GM13977 (cell line): ENCODE data around the gene SNRNP27.
"Not testable (repeated sequence)": the region's sequence is repeated elsewhere in the genome, so short reads cannot be mapped to it uniquely, and the experiment has no call there.

ENCODE experiments used
- DNase-seq: peaks from one replicate; pipeline ENCODE4 v3.0.0; 2012; ENCODE audit warnings: low spot score
- CTCF ChIP-seq: IDR thresholded peaks from 2 replicates; pipeline ENCODE4 v1.5.1; 2012; ENCODE audit warnings: mild to moderate bottlenecking, control low read depth; ENCODE audit not compliant: insufficient read depth; ENCODE audit errors: extremely low read depth, missing control alignments
- in situ Hi-C: fragments of 300-500 bp; cut with MboI; formaldehyde crosslinking; loops from one replicate; pipeline ENCODE4 v1.12.0; 2022; ENCODE audit warnings: low sequenced_read_pairs, low pct_unique_long_range_greater_than_20kb, mixed read lengths, inconsistent platforms; ENCODE audit not compliant: unreplicated experiment

The SNRNP27 gene

GRCh38 chr2:69948963-69949645 is 55.3 kb downstream of the SNRNP27 start:
- no peak for TF ChIP-seq CTCF
- DNase-seq: no peak
- in situ Hi-C loops: no loop called here

- in situ Hi-C loops: no loop called here
- TF ChIP-seq CTCF: no peak
- DNase-seq: no peak
These were observed 56.5 kb downstream of the SNRNP27 start for GRCh38 chr2:69950241-69950640.

DNA sequence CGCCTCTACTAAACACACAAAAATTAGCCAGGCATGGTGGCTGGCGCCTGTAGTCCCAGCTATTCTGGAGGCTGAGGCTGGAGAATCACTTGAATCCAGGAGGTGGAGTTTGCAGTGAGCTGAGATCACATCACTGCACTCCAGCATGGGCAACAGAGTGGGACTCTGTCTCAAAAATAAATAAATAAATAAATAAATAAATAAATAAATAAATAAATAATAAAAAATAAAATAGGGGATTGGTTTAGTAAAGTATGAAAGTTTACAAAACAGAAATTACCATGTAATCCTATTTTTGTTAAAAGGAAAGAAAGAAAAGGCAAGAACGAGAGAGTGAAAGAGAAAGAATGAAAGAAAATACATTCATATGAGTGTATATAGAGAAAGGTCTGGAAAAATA is 56.9 kb downstream of the SNRNP27 start:
- in situ Hi-C loops, DNase-seq: not testable (repeated sequence)

- TF ChIP-seq CTCF: no peak
- DNase-seq: no peak
- in situ Hi-C loops: no loop called here
These were observed 58.8 kb downstream of the SNRNP27 start for GRCh38 chr2:69952336-69953115.

GRCh38 chr2:69954084-69954483 is 60.3 kb downstream of the SNRNP27 start:
- in situ Hi-C loops: no loop called here
- DNase-seq: no peak
- no peak for TF ChIP-seq CTCF
